Measurements from ENCODE around the gene EIF2AK3. TPM values are rescaled to one million over a fixed set of nuclear protein-coding genes. Genes with fewer than 3 reads are reported as not detected.
A peak's percentile ranks its signal among the peaks of the same experiment; 100 is the strongest.

The EIF2AK3 gene
- total and polyA plus RNA-seq, 2 of the 13 experiments (the other 11 are each of a cell fraction or from before 2014, with no cell fraction given): 10.3 to 30.6 TPM

DNA sequence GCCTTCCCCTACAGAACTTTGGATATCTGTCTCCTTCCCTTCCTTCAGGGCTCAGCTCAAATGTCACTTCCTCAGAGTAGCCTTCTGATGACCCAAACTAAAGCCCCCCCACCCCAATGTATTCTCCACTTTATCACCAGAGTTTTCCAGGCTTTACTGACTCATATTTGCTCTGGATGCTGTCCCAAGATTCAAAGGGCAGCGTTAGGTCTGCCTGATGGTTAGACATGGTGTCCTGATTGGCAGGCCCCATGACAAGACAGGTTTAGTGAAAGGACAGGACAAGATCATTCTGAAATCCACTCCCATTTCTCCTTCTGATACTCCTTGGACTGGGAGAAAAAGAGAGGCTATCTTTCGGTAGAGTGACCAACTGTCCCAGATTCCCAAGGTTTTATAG, 41.6 kb upstream of the EIF2AK3 start:
- in situ Hi-C loops (cut with HindIII; ENCODE audit: extremely low pct_ligation_motif_present, low pct_unique_long_range_greater_than_20kb) (loop anchor here (5.0 kb wide), 1 partner anchor 77 kb away; no protein-coding TSS in a partner anchor), intact Hi-C loops (cut with micrococcal nuclease; ENCODE audit: unreplicated experiment) (loop anchor here (1.0 kb wide), 3 partner anchors 22 to 78 kb away; partner anchors contain the start of genes EIF2AK3 and RPIA)
- Histone ChIP-seq H3K79me2 (ENCODE audit: insufficient read depth, low read length) (no peaks in the 10 kb centered on the region), H3K36me3 (replicated peaks in 1 of 2; ENCODE audit: control insufficient read depth in 1 of 2, insufficient read depth in 2 of 2, low read length in 2 of 2) (no peaks in the 10 kb centered on the region), H3K4me3 (replicated peaks in 1 of 3; ENCODE audit: insufficient read depth in 1 of 3, low read depth in 2 of 3, low read length in 3 of 3) (no peak overlapping the region), H3K9ac (ENCODE audit: insufficient read depth, low read depth, low read length) (no peak overlapping the region), H3K27me3 (ENCODE audit: control insufficient read depth in 1 of 2, insufficient read depth in 2 of 2, low read length in 2 of 2) (no peaks in the 10 kb centered on the region), H2AFZ (ENCODE audit: low read length) (no peak overlapping the region), H3K27ac (ENCODE audit: extremely low read length, insufficient read depth, low read length) (no peak overlapping the region), H3K9me3 (ENCODE audit: low read length) (no peaks in the 10 kb centered on the region), H4K20me1 (ENCODE audit: insufficient read depth, low read length) (no peaks in the 10 kb centered on the region), H3K4me1 (ENCODE audit: insufficient read depth, low read length) (peaks cover 13% of the 10 kb centered on the region), H3K4me2 (ENCODE audit: low read depth, low read length) (peak overlapping the region; percentile 16; the same call in 1 of the 2 replicates)
- DNase-seq (ENCODE audit: low spot score): peak; percentile 76
- 14% methylated on average over 2 of the region's 2 CpGs for WGBS (ENCODE audit: low lambda C conversion rate)
- CTCF ChIA-PET (ENCODE audit: low intra/inter-chr PET ratio, low total read pairs): interaction anchor here (6.6 kb wide), 1 partner anchor 78 kb away, joined by 139 read pairs; no protein-coding TSS in a partner anchor
- BruUV-seq (replicated peaks): no TSS peak
- ATAC-seq: peak; percentile 77
- POLR2A ChIA-PET: interaction anchor here (0.9 to 1.7 kb wide), 5 partner anchors 9 to 69 kb away, joined by 3 to 7 read pairs (median 4); partner anchors contain the start of genes EIF2AK3 and RPIA
- FAIRE-seq: no peak
- peak; percentile 85 for TF ChIP-seq ZNF644 (CRISPR knock-in tag; IDR thresholded peaks at IDR 0.05; ENCODE audit: low read depth)
- peak in 1 of 2 experiments; percentile 20; a peak in 1 of 4 replicates for TF ChIP-seq EP300 (IDR thresholded peaks at IDR 0.05; ENCODE audit: low read depth in 2 of 2, low read length in 2 of 2)
- TF ChIP-seq EP300 (CRISPR knock-in tag; IDR thresholded peaks at IDR 0.05; ENCODE audit: borderline replicate concordance): no peak
- TF ChIP-seq, protein P1, sequence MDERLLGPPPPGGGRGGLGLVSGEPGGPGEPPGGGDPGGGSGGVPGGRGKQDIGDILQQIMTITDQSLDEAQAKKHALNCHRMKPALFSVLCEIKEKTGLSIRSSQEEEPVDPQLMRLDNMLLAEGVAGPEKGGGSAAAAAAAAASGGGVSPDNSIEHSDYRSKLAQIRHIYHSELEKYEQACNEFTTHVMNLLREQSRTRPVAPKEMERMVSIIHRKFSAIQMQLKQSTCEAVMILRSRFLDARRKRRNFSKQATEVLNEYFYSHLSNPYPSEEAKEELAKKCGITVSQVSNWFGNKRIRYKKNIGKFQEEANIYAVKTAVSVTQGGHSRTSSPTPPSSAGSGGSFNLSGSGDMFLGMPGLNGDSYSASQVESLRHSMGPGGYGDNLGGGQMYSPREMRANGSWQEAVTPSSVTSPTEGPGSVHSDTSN (CRISPR knock-in tag; IDR thresholded peaks at IDR 0.05): peak; percentile 74
- peak; percentile 28; the same call in 1 of the 2 replicates for TF ChIP-seq SAP130 (CRISPR knock-in tag; IDR thresholded peaks at IDR 0.05; ENCODE audit: low read depth)
- 0 out of 2 replicates have a peak, but pooled peaks have one; percentile 14 for TF ChIP-seq NFE2L2 (IDR thresholded peaks at IDR 0.05; ENCODE audit: low read length)
- peak; percentile 40 for TF ChIP-seq HNF4A (CRISPR knock-in tag; IDR thresholded peaks at IDR 0.05)
- no peak for TF ChIP-seq PPARG (CRISPR knock-in tag; conservative IDR thresholded peaks at IDR 0.05)
- TF ChIP-seq ZNF790 (CRISPR knock-in tag; IDR thresholded peaks at IDR 0.05; ENCODE audit: borderline replicate concordance): no peak
- no peak for TF ChIP-seq ZNF138 (CRISPR knock-in tag; IDR thresholded peaks at IDR 0.05; ENCODE audit: low read depth)
- TF ChIP-seq, protein P2, sequence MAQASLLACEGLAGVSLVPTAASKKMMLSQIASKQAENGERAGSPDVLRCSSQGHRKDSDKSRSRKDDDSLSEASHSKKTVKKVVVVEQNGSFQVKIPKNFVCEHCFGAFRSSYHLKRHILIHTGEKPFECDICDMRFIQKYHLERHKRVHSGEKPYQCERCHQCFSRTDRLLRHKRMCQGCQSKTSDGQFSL (CRISPR knock-in tag; IDR thresholded peaks at IDR 0.05): peak; percentile 52; the same call in 1 of the 2 replicates
- no peak for TF ChIP-seq HNRNPK (IDR thresholded peaks at IDR 0.05; ENCODE audit: low read depth, low read length, poor library complexity, severe bottlenecking)
- peak; percentile 49; the same call in 1 of the 2 replicates for TF ChIP-seq HNF4G (IDR thresholded peaks at IDR 0.05; ENCODE audit: borderline replicate concordance, low read depth, low read length)
- TF ChIP-seq HNF4G (CRISPR knock-in tag; IDR thresholded peaks at IDR 0.05; ENCODE audit: borderline replicate concordance, low read depth): no peak
- TF ChIP-seq BCL6 (CRISPR knock-in tag; IDR thresholded peaks at IDR 0.05): peak; percentile 31; the same call in 1 of the 2 replicates
- peak; percentile 68 for TF ChIP-seq FOSL2 (CRISPR knock-in tag; IDR thresholded peaks at IDR 0.05)
- peak; percentile 47; the same call in 1 of the 2 replicates for TF ChIP-seq RARA (CRISPR knock-in tag; IDR thresholded peaks at IDR 0.05)
- TF ChIP-seq NR2F6 (IDR thresholded peaks at IDR 0.05): no peak
- 0 out of 2 replicates have a peak, but pooled peaks have one; percentile 7 for TF ChIP-seq NR2F6 (CRISPR knock-in tag; IDR thresholded peaks at IDR 0.05)
- TF ChIP-seq, protein P3, sequence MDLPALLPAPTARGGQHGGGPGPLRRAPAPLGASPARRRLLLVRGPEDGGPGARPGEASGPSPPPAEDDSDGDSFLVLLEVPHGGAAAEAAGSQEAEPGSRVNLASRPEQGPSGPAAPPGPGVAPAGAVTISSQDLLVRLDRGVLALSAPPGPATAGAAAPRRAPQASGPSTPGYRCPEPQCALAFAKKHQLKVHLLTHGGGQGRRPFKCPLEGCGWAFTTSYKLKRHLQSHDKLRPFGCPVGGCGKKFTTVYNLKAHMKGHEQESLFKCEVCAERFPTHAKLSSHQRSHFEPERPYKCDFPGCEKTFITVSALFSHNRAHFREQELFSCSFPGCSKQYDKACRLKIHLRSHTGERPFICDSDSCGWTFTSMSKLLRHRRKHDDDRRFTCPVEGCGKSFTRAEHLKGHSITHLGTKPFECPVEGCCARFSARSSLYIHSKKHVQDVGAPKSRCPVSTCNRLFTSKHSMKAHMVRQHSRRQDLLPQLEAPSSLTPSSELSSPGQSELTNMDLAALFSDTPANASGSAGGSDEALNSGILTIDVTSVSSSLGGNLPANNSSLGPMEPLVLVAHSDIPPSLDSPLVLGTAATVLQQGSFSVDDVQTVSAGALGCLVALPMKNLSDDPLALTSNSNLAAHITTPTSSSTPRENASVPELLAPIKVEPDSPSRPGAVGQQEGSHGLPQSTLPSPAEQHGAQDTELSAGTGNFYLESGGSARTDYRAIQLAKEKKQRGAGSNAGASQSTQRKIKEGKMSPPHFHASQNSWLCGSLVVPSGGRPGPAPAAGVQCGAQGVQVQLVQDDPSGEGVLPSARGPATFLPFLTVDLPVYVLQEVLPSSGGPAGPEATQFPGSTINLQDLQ (CRISPR knock-in tag; IDR thresholded peaks at IDR 0.05): no peak
- no peak for TF ChIP-seq ZFP36 (IDR thresholded peaks at IDR 0.05; ENCODE audit: borderline replicate concordance, low read depth, low read length, partially characterized antibody)
- no peak for TF ChIP-seq TAF15 (IDR thresholded peaks at IDR 0.05; ENCODE audit: low read depth, low read length, poor library complexity, severe bottlenecking)
